GM23338 (cell line): ENCODE results near the gene ATXN3. TPM values are rescaled to one million over a fixed set of nuclear protein-coding genes. Genes with fewer than 3 reads are reported as not detected.

Source experiments
- ATAC-seq: fragments of 200-7000 bp; cut with Tn5 transposase; 3 replicates; pipeline ENCODE4 v1.9.1; 2020
- DNase-seq: peaks from one replicate; pipeline ENCODE4 v3.0.0-alpha.2; 2015; ENCODE audit warnings: low spot score
- H2AFZ ChIP-seq: fragments of 200-600 bp; sonication (generic); 2 replicates; pipeline ENCODE4 v1.8.0; 2016; ENCODE audit warnings: antibody characterized with exemption, mild to moderate bottlenecking, moderate library complexity
- H3F3A ChIP-seq: fragments of 200-600 bp; sonication (generic); replicated peaks from 2 replicates; pipeline ENCODE4 v1.8.0; 2017; ENCODE audit warnings: antibody characterized with exemption, mixed run types, low read depth
- H3K27ac ChIP-seq: fragments of 200-600 bp; sonication (generic); 2 replicates; pipeline ENCODE4 v1.6.1; 2016; ENCODE audit warnings: low read depth
- H3K27me3 ChIP-seq: fragments of 200-600 bp; sonication (generic); 2 replicates; pipeline ENCODE4 v1.8.0; 2016; ENCODE audit warnings: mild to moderate bottlenecking, mixed run types, moderate library complexity; ENCODE audit not compliant: insufficient read depth
- H3K36me3 ChIP-seq: fragments of 200-600 bp; sonication (generic); 2 replicates; pipeline ENCODE4 v1.8.0; 2016; ENCODE audit warnings: mild to moderate bottlenecking; ENCODE audit not compliant: insufficient read depth
- H3K4me1 ChIP-seq: fragments of 200-600 bp; sonication (generic); 2 replicates; pipeline ENCODE4 v1.8.0; 2016; ENCODE audit warnings: mild to moderate bottlenecking, moderate library complexity; ENCODE audit not compliant: insufficient read depth
- H3K4me2 ChIP-seq: fragments of 200-600 bp; sonication (generic); 2 replicates; pipeline ENCODE4 v1.7.1; 2017; ENCODE audit warnings: mixed run types
- H3K4me3 ChIP-seq: fragments of 200-600 bp; sonication (generic); 2 replicates; pipeline ENCODE4 v1.6.1; 2016; ENCODE audit warnings: mixed run types
- H3K79me2 ChIP-seq: fragments of 200-600 bp; sonication (generic); replicated peaks from 2 replicates; pipeline ENCODE4 v1.8.0; 2017; ENCODE audit warnings: mild to moderate bottlenecking; ENCODE audit not compliant: insufficient read depth
- H3K9me2 ChIP-seq: fragments of 200-600 bp; sonication (generic); 2 replicates; pipeline ENCODE4 v1.8.0; 2017; ENCODE audit not compliant: insufficient read depth
- H4K20me1 ChIP-seq: fragments of 200-600 bp; sonication (generic); replicated peaks from 2 replicates; pipeline ENCODE4 v1.8.0; 2017; ENCODE audit warnings: mild to moderate bottlenecking; ENCODE audit not compliant: insufficient read depth
- H3K27ac Mint-ChIP-seq: 2 replicates; pipeline ENCODE4 v1.8.0; 2020; ENCODE audit warnings: inconsistent platforms, mild to moderate bottlenecking, moderate library complexity, mixed read lengths
- H3K27me3 Mint-ChIP-seq: 3 replicates; pipeline ENCODE4 v1.8.0; 2022; ENCODE audit warnings: low read depth, mild to moderate bottlenecking, moderate library complexity, mixed read lengths, inconsistent platforms; ENCODE audit not compliant: insufficient read depth, poor library complexity
- H3K36me3 Mint-ChIP-seq: 3 replicates; pipeline ENCODE4 v1.8.0; 2021; ENCODE audit warnings: low read depth, mild to moderate bottlenecking, inconsistent platforms, moderate library complexity, mixed read lengths
- H3K4me1 Mint-ChIP-seq: 3 replicates; pipeline ENCODE4 v1.8.0; 2020; ENCODE audit warnings: mild to moderate bottlenecking, inconsistent platforms, mixed read lengths
- H3K4me3 Mint-ChIP-seq: 3 replicates; pipeline ENCODE4 v1.8.0; 2021; ENCODE audit warnings: moderate library complexity, mild to moderate bottlenecking, inconsistent platforms, mixed read lengths
- H3K9me3 Mint-ChIP-seq: 3 replicates; pipeline ENCODE4 v1.8.0; 2020; ENCODE audit warnings: moderate library complexity, mild to moderate bottlenecking, inconsistent platforms, mixed read lengths
- CREB1 ChIP-seq: fragments of 250-450 bp; sonication (Bioruptor Pico); IDR thresholded peaks from 2 replicates; pipeline ENCODE4 v1.5.0; 2020; ENCODE audit warnings: low read depth, mild to moderate bottlenecking, moderate library complexity
- CTCF ChIP-seq, 2 experiments: fragments of 200-600 bp in 1 of 2; sonication (generic) in 1 of 2; conservative IDR thresholded peaks; 2 replicates each; pipeline versions ENCODE4 v1.5.1 to v1.6.1; 2016 to 2017; ENCODE audit warnings: antibody characterized with exemption in 2 of 2, low read depth in 2 of 2, mild to moderate bottlenecking in 2 of 2, moderate library complexity in 1 of 2
- EZH2 ChIP-seq: fragments of 200-600 bp; sonication (generic); IDR thresholded peaks from one replicate; pipeline ENCODE4 v1.8.0; 2017; ENCODE audit warnings: antibody characterized with exemption, mild to moderate bottlenecking, low read depth; ENCODE audit not compliant: unreplicated experiment
- EZH2phosphoT487 ChIP-seq: fragments of 200-600 bp; sonication (generic); IDR thresholded peaks from one replicate; pipeline ENCODE4 v1.8.1; 2018; ENCODE audit warnings: antibody characterized with exemption; ENCODE audit not compliant: unreplicated experiment
- JUNB ChIP-seq: IDR thresholded peaks from one replicate; pipeline ENCODE4 v1.6.1; 2016; ENCODE audit warnings: antibody characterized with exemption; ENCODE audit not compliant: unreplicated experiment
- NANOG ChIP-seq: IDR thresholded peaks from 2 replicates; pipeline ENCODE4 v1.6.1; 2016; ENCODE audit warnings: antibody characterized with exemption, borderline replicate concordance
- POLR2AphosphoS5 ChIP-seq: IDR thresholded peaks from 2 replicates; pipeline ENCODE4 v1.6.1; 2016; ENCODE audit warnings: antibody characterized with exemption, low read depth
- STAT1 ChIP-seq: IDR thresholded peaks from one replicate; pipeline ENCODE4 v1.6.1; 2016; ENCODE audit warnings: antibody characterized with exemption; ENCODE audit not compliant: unreplicated experiment
- ZNF114 ChIP-seq: fragments of 250-450 bp; sonication (Bioruptor Pico); IDR thresholded peaks from 2 replicates; pipeline ENCODE4 v1.5.0; 2020; ENCODE audit warnings: mild to moderate bottlenecking, moderate library complexity
- ZNF331 ChIP-seq: fragments of 250-450 bp; sonication (Bioruptor Pico); IDR thresholded peaks from 2 replicates; pipeline ENCODE4 v1.5.0; 2020; ENCODE audit warnings: low read depth, mild to moderate bottlenecking, moderate library complexity
- ZNF462 ChIP-seq: fragments of 250-450 bp; sonication (Bioruptor Pico); IDR thresholded peaks from 2 replicates; pipeline ENCODE4 v1.5.0; 2020; ENCODE audit warnings: mild to moderate bottlenecking, moderate library complexity
- polyA plus RNA-seq: library from polyadenylated mRNA; unstranded; fragments of >200 nt; fragmentation: Nextera tagmentation; extraction: Ambion mirVana; gene quantifications from 2 replicates; pipeline ENCODE4 v1.2.1, GENCODE V29; 2016
- total RNA-seq: library from RNA; depleted of rRNA; stranded (reverse); fragments of >200 nt; shearing (Covaris generic); gene quantifications from 2 replicates; pipeline ENCODE4 v1.2.3, GENCODE V29; 2014
- TF ChIP-seq, protein P1 (sequence below): IDR thresholded peaks from one replicate; pipeline ENCODE4 v1.6.1; 2018; ENCODE audit warnings: antibody characterized with exemption; ENCODE audit not compliant: unreplicated experiment
- TF ChIP-seq, protein P2 (sequence below): IDR thresholded peaks from 2 replicates; pipeline ENCODE4 v1.6.1; 2016; ENCODE audit warnings: antibody characterized with exemption

Gene ATXN3
- total and polyA plus RNA-seq, 2 experiments from 2014 or later: 39.5 to 66.7 TPM

- H3F3A ChIP-seq: no peaks in the 10 kb centered on the region
- no peaks in the 10 kb centered on the region for H3K27me3 ChIP-seq
- no peak overlapping the region for H3K4me2 ChIP-seq
- no peaks in the 10 kb centered on the region for H3K4me1 ChIP-seq
- no peak overlapping the region for H3K27ac ChIP-seq
- no peak overlapping the region for H2AFZ ChIP-seq
- Mint-ChIP-seq H3K9me3 (no peaks in the 10 kb centered on the region), H3K4me3 (no peak overlapping the region), H3K27me3 (peaks cover 1% of the 10 kb centered on the region), H3K27ac (no peak overlapping the region), H3K36me3 (peaks cover 64% of the 10 kb centered on the region), H3K4me1 (no peaks in the 10 kb centered on the region)
- peaks cover 6% of the 10 kb centered on the region; the same call in 1 of the 2 replicates for H3K79me2 ChIP-seq
- H4K20me1 ChIP-seq: peaks cover 12% of the 10 kb centered on the region; the same call in 1 of the 2 replicates
- TF ChIP-seq ZNF114 (CRISPR knock-in tag) (no peak), STAT1 (no peak), JUNB (no peak), NANOG (no peak), POLR2AphosphoS5 (no peak), ZNF462 (CRISPR knock-in tag) (no peak), CREB1 (CRISPR knock-in tag) (no peak), CTCF (conservative IDR thresholded peaks at IDR 0.05; ENCODE audit: low read depth in 2 of 2) (no peak), EZH2phosphoT487 (no peak), ZNF331 (CRISPR knock-in tag) (no peak), EZH2 (no peak)
- TF ChIP-seq, protein P1, sequence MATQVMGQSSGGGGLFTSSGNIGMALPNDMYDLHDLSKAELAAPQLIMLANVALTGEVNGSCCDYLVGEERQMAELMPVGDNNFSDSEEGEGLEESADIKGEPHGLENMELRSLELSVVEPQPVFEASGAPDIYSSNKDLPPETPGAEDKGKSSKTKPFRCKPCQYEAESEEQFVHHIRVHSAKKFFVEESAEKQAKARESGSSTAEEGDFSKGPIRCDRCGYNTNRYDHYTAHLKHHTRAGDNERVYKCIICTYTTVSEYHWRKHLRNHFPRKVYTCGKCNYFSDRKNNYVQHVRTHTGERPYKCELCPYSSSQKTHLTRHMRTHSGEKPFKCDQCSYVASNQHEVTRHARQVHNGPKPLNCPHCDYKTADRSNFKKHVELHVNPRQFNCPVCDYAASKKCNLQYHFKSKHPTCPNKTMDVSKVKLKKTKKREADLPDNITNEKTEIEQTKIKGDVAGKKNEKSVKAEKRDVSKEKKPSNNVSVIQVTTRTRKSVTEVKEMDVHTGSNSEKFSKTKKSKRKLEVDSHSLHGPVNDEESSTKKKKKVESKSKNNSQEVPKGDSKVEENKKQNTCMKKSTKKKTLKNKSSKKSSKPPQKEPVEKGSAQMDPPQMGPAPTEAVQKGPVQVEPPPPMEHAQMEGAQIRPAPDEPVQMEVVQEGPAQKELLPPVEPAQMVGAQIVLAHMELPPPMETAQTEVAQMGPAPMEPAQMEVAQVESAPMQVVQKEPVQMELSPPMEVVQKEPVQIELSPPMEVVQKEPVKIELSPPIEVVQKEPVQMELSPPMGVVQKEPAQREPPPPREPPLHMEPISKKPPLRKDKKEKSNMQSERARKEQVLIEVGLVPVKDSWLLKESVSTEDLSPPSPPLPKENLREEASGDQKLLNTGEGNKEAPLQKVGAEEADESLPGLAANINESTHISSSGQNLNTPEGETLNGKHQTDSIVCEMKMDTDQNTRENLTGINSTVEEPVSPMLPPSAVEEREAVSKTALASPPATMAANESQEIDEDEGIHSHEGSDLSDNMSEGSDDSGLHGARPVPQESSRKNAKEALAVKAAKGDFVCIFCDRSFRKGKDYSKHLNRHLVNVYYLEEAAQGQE: no peak
- TF ChIP-seq, protein P2, sequence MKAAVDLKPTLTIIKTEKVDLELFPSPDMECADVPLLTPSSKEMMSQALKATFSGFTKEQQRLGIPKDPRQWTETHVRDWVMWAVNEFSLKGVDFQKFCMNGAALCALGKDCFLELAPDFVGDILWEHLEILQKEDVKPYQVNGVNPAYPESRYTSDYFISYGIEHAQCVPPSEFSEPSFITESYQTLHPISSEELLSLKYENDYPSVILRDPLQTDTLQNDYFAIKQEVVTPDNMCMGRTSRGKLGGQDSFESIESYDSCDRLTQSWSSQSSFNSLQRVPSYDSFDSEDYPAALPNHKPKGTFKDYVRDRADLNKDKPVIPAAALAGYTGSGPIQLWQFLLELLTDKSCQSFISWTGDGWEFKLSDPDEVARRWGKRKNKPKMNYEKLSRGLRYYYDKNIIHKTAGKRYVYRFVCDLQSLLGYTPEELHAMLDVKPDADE: no peak
- no peaks in the 10 kb centered on the region for H3K9me2 ChIP-seq
- DNase-seq (no peak), ATAC-seq (no peak)
- peaks cover 44% of the 10 kb centered on the region for H3K36me3 ChIP-seq
- H3K4me3 ChIP-seq: no peak overlapping the region
Measured at GRCh38 chr14:92154283-92154942, 48.0 kb upstream of the ATXN3 start.
